Measurements from ENCODE around the gene TRDN. TPM values are rescaled to one million over a fixed set of nuclear protein-coding genes. Genes with fewer than 3 reads are reported as not detected.

TRDN gene, protein sequence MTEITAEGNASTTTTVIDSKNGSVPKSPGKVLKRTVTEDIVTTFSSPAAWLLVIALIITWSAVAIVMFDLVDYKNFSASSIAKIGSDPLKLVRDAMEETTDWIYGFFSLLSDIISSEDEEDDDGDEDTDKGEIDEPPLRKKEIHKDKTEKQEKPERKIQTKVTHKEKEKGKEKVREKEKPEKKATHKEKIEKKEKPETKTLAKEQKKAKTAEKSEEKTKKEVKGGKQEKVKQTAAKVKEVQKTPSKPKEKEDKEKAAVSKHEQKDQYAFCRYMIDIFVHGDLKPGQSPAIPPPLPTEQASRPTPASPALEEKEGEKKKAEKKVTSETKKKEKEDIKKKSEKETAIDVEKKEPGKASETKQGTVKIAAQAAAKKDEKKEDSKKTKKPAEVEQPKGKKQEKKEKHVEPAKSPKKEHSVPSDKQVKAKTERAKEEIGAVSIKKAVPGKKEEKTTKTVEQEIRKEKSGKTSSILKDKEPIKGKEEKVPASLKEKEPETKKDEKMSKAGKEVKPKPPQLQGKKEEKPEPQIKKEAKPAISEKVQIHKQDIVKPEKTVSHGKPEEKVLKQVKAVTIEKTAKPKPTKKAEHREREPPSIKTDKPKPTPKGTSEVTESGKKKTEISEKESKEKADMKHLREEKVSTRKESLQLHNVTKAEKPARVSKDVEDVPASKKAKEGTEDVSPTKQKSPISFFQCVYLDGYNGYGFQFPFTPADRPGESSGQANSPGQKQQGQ
- not detected in 2 replicates for polyA plus RNA-seq (2011; rRNA removed)
- not detected in 2 replicates for polyA minus RNA-seq (2011; rRNA and poly(A)+ RNA removed)

GRCh38 chr6:123636782-123637181, at the start of gene TRDN:
Gene TRDN (minus strand): TSS chr6:123636950. CDS start chr6:123636775, 175 bp downstream.
- Histone ChIP-seq H3K4me3 (ENCODE audit: low read depth, low read length) (no peak within 1 kb of the TSS), H3K36me3 (ENCODE audit: control insufficient read depth, insufficient read depth, low read length) (no peaks in the 10 kb centered on the region), H3K27me3 (ENCODE audit: control insufficient read depth, insufficient read depth, low read length) (no peaks in the 10 kb centered on the region)
- CTCF ChIA-PET, result no interaction called here
- POLR2A ChIA-PET, result no interaction called here
- no peak for DNase-seq (ENCODE audit: low read depth)
- TF ChIP-seq, protein P1, sequence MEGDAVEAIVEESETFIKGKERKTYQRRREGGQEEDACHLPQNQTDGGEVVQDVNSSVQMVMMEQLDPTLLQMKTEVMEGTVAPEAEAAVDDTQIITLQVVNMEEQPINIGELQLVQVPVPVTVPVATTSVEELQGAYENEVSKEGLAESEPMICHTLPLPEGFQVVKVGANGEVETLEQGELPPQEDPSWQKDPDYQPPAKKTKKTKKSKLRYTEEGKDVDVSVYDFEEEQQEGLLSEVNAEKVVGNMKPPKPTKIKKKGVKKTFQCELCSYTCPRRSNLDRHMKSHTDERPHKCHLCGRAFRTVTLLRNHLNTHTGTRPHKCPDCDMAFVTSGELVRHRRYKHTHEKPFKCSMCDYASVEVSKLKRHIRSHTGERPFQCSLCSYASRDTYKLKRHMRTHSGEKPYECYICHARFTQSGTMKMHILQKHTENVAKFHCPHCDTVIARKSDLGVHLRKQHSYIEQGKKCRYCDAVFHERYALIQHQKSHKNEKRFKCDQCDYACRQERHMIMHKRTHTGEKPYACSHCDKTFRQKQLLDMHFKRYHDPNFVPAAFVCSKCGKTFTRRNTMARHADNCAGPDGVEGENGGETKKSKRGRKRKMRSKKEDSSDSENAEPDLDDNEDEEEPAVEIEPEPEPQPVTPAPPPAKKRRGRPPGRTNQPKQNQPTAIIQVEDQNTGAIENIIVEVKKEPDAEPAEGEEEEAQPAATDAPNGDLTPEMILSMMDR (IDR thresholded peaks at IDR 0.05; ENCODE audit: insufficient read depth, low read depth, low read length), result no peak

- CTCF ChIA-PET, result no interaction called here
- TF ChIP-seq, protein P1 (IDR thresholded peaks at IDR 0.05; ENCODE audit: insufficient read depth, low read depth, low read length), result no peak
- no peak for DNase-seq (ENCODE audit: low read depth)
- no peaks in the 10 kb centered on the region for H3K36me3 ChIP-seq (ENCODE audit: control insufficient read depth, insufficient read depth, low read length)
- H3K4me3 ChIP-seq (ENCODE audit: low read depth, low read length), result no peak overlapping the region
- no peaks in the 10 kb centered on the region for H3K27me3 ChIP-seq (ENCODE audit: control insufficient read depth, insufficient read depth, low read length)
- POLR2A ChIA-PET, result no interaction called here
Measured at GRCh38 chr6:123681957-123682462, 45.3 kb upstream of the TRDN start.

- H3K36me3 ChIP-seq (ENCODE audit: control insufficient read depth, insufficient read depth, low read length), result no peaks in the 10 kb centered on the region
- no peaks in the 10 kb centered on the region for H3K27me3 ChIP-seq (ENCODE audit: control insufficient read depth, insufficient read depth, low read length)
- POLR2A ChIA-PET, result no interaction called here
- TF ChIP-seq, protein P1 (IDR thresholded peaks at IDR 0.05; ENCODE audit: insufficient read depth, low read depth, low read length), result no peak
- H3K4me3 ChIP-seq (ENCODE audit: low read depth, low read length), result no peak overlapping the region
- CTCF ChIA-PET, result no interaction called here
- DNase-seq (ENCODE audit: low read depth), result no peak
Measured at GRCh38 chr6:123677897-123678296, 41.1 kb upstream of the TRDN start.

DNA sequence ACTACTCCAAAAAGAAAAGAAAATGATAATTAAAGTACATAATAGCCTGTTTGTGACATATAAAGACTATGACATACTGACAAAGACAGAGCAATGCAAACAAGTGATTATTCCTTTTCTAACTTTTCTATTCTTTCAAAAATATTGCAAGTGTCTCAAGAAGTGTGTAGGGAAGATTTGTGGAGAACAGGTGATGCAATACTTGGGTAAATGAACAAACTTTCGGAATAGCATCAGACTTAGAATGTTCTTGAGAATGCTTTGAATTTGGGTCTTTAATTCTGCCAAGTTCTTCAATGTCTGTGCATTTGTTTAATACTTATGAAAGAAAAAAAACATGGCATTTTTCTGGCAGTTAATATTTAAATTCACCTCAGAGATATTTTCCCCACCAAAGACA, 40.0 kb upstream of the TRDN start:
- TF ChIP-seq, protein P1 (IDR thresholded peaks at IDR 0.05; ENCODE audit: insufficient read depth, low read depth, low read length), result no peak
- ChIA-PET POLR2A (no interaction called here), CTCF (no interaction called here)
- Histone ChIP-seq H3K36me3 (ENCODE audit: control insufficient read depth, insufficient read depth, low read length) (no peaks in the 10 kb centered on the region), H3K27me3 (ENCODE audit: control insufficient read depth, insufficient read depth, low read length) (no peaks in the 10 kb centered on the region), H3K4me3 (ENCODE audit: low read depth, low read length) (no peak overlapping the region)
- DNase-seq (ENCODE audit: low read depth), result no peak

- Histone ChIP-seq H3K36me3 (ENCODE audit: control insufficient read depth, insufficient read depth, low read length) (no peaks in the 10 kb centered on the region), H3K4me3 (ENCODE audit: low read depth, low read length) (no peak overlapping the region), H3K27me3 (ENCODE audit: control insufficient read depth, insufficient read depth, low read length) (no peaks in the 10 kb centered on the region)
- TF ChIP-seq, protein P1 (IDR thresholded peaks at IDR 0.05; ENCODE audit: insufficient read depth, low read depth, low read length), result no peak
- POLR2A ChIA-PET, result no interaction called here
- CTCF ChIA-PET, result no interaction called here
- no peak for DNase-seq (ENCODE audit: low read depth)
Measured at GRCh38 chr6:123668965-123669591, 32.3 kb upstream of the TRDN start.
